Pancreas (tissue), 10 donors: ENCODE results near the gene FNDC3B. TPM values are rescaled to one million over a fixed set of nuclear protein-coding genes. Genes with fewer than 3 reads are reported as not detected.

Experiments
- ATAC-seq, 4 donors: fragments of 200-7000 bp; cut with Tn5 transposase; one replicate each; pipeline versions ENCODE4 v1.8.0 to v1.9.1; 2020; ENCODE audit warnings: mild to moderate bottlenecking in 4 of 4, moderate library complexity in 4 of 4
- DNase-seq, 6 donors: peaks; one replicate each; pipeline ENCODE4 v3.0.0-alpha.2; 2020
- FAIRE-seq: peaks from 2 replicates; lab custom pipeline; 2012; peaks lifted over from hg19 to GRCh38; lab: Jason Lieb, UNC
- H3K27ac ChIP-seq, 4 donors: fragments of 200-600 bp; sonication (generic); 1 replicate in 3 of 4; 2 replicates in 1 of 4; pipeline versions ENCODE4 v1.5.0 to v1.8.0; 2020
- H3K27me3 ChIP-seq, 4 donors: fragments of 200-600 bp; one replicate each; pipeline ENCODE4 v1.8.0; 2021
- H3K36me3 ChIP-seq, 3 donors: fragments of 200-600 bp; sonication (generic) in 1 of 3; one replicate each; pipeline versions ENCODE4 v1.5.0 to v1.8.0; 2020 to 2021
- H3K4me1 ChIP-seq, 3 donors: fragments of 200-600 bp; one replicate each; pipeline ENCODE4 v1.8.0; 2021
- H3K4me3 ChIP-seq, 4 donors: fragments of 200-600 bp; sonication (generic) in 2 of 4; one replicate each; pipeline versions ENCODE4 v1.5.0 to v1.8.0; 2020 to 2021
- H3K9me3 ChIP-seq, 4 donors: fragments of 200-600 bp; one replicate each; pipeline ENCODE4 v1.8.0; 2021
- CTCF ChIP-seq, 4 donors: fragments of 200-600 bp; sonication (generic) in 3 of 4; IDR thresholded peaks; one replicate each; pipeline versions ENCODE4 v1.5.0 to v1.8.0; 2021; ENCODE audit warnings: antibody characterized with exemption in 4 of 4
- WGBS, 2 donors: extraction: QIAGEN DNeasy Blood & Tissue Kit; methylation state at CpG; one replicate each; pipeline ENCODE4 v1.1.7; 2013; 5-methylcytosine and 5-hydroxymethylcytosine counted together
- intact Hi-C, 3 donors: fragments of 100-400 bp; cut with DNase I; formaldehyde crosslinking; loops; one replicate each; pipeline versions ENCODE4 v1.11.1 to v1.14.2; 2022
- polyA plus RNA-seq, 2 donors: library from polyadenylated mRNA; stranded (reverse); fragments of 200-250 nt; gene quantifications; one replicate each; pipeline ENCODE4 v1.2.3, GENCODE V29; 2013
- total RNA-seq, 6 donors: library from RNA; stranded (reverse); fragmentation: NEBNext Ultra II Directional in 4 of 6; extraction: Animal tissue kit (Norgen Biotek cat#: 25700) in 4 of 6; gene quantifications; one replicate each; pipeline versions ENCODE4 v1.2.1 to v1.2.4, GENCODE V29; 2021 to 2023
- donor health status: healthy with polysubstance abuse.
- donor health status: DM: no; HTN: no; CAD: no; lungs with moderate emphysema.
- donor health status: DM: no; HTN: no; CAD: no.
- donor health status: control.
- donor health status: control.
- donor health status: Bipolar disorder and iron deficiency.
- donor health status: DM: yes; HTN: yes; CAD: no.
- donor health status: DM: no; HTN: no; CAD: no.
- donor health status: DM: no; HTN: no; CAD: no.
- donor health status: DM: yes; HTN: yes; CAD: no.

FNDC3B gene
- total and polyA plus RNA-seq, 8 donors: 9.3 to 126 (median 73.2) TPM

GRCh38 chr3:172223870-172224269, 184.5 kb downstream of the FNDC3B start:
- Histone ChIP-seq H3K27me3 (no peaks in the 10 kb centered on the region), H3K9me3 (no peaks in the 10 kb centered on the region), H3K27ac (no peak overlapping the region), H3K36me3 (peaks cover 0 to 7% (median 0%) of the 10 kb centered on the region in 3 donors), H3K4me3 (no peak overlapping the region), H3K4me1 (peaks cover 6 to 34% (median 17%) of the 10 kb centered on the region in 3 donors)
- ATAC-seq (peak; percentile 34 to 56 (median 54)), DNase-seq (no peak), FAIRE-seq (no peak)
- intact Hi-C loops: no loop called here
- no peak for TF ChIP-seq CTCF (IDR thresholded peaks at IDR 0.05)
- WGBS, 2 donors: 72 to 77% methylated on average over 4 of the region's 4 CpGs

- Histone ChIP-seq H3K9me3 (no peaks in the 10 kb centered on the region), H3K27me3 (no peaks in the 10 kb centered on the region), H3K36me3 (peaks cover 0 to 7% (median 0%) of the 10 kb centered on the region in 3 donors), H3K27ac (no peak overlapping the region), H3K4me1 (peaks cover 5 to 29% (median 17%) of the 10 kb centered on the region in 3 donors), H3K4me3 (no peak overlapping the region)
- 48 to 56% methylated on average over 7 of the region's 7 CpGs for WGBS, 2 donors
- TF ChIP-seq CTCF (IDR thresholded peaks at IDR 0.05): no peak
- ATAC-seq (peak in 1 of 4 donors; percentile 44), FAIRE-seq (no peak), DNase-seq (no peak)
- intact Hi-C loops: no loop called here
Observed at GRCh38 chr3:172224560-172225214, 185.3 kb downstream of the FNDC3B start.

GRCh38 chr3:172225215-172225707, 185.9 kb downstream of the FNDC3B start:
- WGBS, 2 donors: 85 to 93% methylated on average over 5 of the region's 5 CpGs
- Histone ChIP-seq H3K27ac (no peak overlapping the region), H3K9me3 (no peaks in the 10 kb centered on the region), H3K36me3 (peaks cover 0 to 7% (median 0%) of the 10 kb centered on the region in 3 donors), H3K27me3 (no peaks in the 10 kb centered on the region), H3K4me1 (peaks cover 5 to 29% (median 17%) of the 10 kb centered on the region in 3 donors), H3K4me3 (no peak overlapping the region)
- intact Hi-C loops: no loop called here
- FAIRE-seq (no peak), ATAC-seq (no peak), DNase-seq (no peak)
- TF ChIP-seq CTCF (IDR thresholded peaks at IDR 0.05): no peak

GRCh38 chr3:172226831-172227230, 187.5 kb downstream of the FNDC3B start:
- Histone ChIP-seq H3K27me3 (no peaks in the 10 kb centered on the region), H3K27ac (no peak overlapping the region), H3K4me3 (no peak overlapping the region), H3K9me3 (no peaks in the 10 kb centered on the region), H3K36me3 (peaks cover 0 to 7% (median 0%) of the 10 kb centered on the region in 3 donors), H3K4me1 (peaks cover 5 to 21% (median 12%) of the 10 kb centered on the region in 3 donors)
- FAIRE-seq (no peak), DNase-seq (no peak), ATAC-seq (no peak)
- 88 to 89% methylated on average over 5 of the region's 5 CpGs for WGBS, 2 donors
- intact Hi-C loops: no loop called here
- TF ChIP-seq CTCF (IDR thresholded peaks at IDR 0.05): no peak
